ENCODE results near the gene SLC9A9. TPM values are rescaled to one million over a fixed set of nuclear protein-coding genes. Genes with fewer than 3 reads are reported as not detected.

SLC9A9 gene
- total RNA-seq, 1 donor from 2014 or later, result 0.22 TPM

GRCh38 chr3:143600756-143601718, 247.2 kb downstream of the SLC9A9 start:
- H3K4me3 Mint-ChIP-seq, result no peak overlapping the region
- H3K27ac ChIP-seq, result no peak overlapping the region

GRCh38 chr3:143597774-143598652, 250.3 kb downstream of the SLC9A9 start:
- no peaks in the 10 kb centered on the region for H3K27me3 Mint-ChIP-seq (ENCODE audit: insufficient read depth, low read depth)
- Histone ChIP-seq H3K27me3 (no peaks in the 10 kb centered on the region), H3K9me3 (ENCODE audit: low read depth) (no peaks in the 10 kb centered on the region), H3K79me2 (ENCODE audit: low read depth) (no peaks in the 10 kb centered on the region), H3F3A (ENCODE audit: low read depth) (no peaks in the 10 kb centered on the region), H3K9ac (no peak overlapping the region), H3K4me2 (peak overlapping the region; percentile 28), H3K36me3 (no peaks in the 10 kb centered on the region), H3K4me1 (peaks cover 22% of the 10 kb centered on the region), H4K20me1 (ENCODE audit: low read depth) (no peaks in the 10 kb centered on the region), H3K4me3 (no peak overlapping the region), H2AFZ (replicated peaks) (no peak overlapping the region), H3K27ac (no peak overlapping the region)
- DNase-seq (ENCODE audit: low spot score), result no peak
- no peaks in the 10 kb centered on the region for H3K36me3 Mint-ChIP-seq
- H3K4me1 Mint-ChIP-seq, result peaks cover 30% of the 10 kb centered on the region
- no peak overlapping the region for H3K4me3 Mint-ChIP-seq
- TF ChIP-seq, protein P1, sequence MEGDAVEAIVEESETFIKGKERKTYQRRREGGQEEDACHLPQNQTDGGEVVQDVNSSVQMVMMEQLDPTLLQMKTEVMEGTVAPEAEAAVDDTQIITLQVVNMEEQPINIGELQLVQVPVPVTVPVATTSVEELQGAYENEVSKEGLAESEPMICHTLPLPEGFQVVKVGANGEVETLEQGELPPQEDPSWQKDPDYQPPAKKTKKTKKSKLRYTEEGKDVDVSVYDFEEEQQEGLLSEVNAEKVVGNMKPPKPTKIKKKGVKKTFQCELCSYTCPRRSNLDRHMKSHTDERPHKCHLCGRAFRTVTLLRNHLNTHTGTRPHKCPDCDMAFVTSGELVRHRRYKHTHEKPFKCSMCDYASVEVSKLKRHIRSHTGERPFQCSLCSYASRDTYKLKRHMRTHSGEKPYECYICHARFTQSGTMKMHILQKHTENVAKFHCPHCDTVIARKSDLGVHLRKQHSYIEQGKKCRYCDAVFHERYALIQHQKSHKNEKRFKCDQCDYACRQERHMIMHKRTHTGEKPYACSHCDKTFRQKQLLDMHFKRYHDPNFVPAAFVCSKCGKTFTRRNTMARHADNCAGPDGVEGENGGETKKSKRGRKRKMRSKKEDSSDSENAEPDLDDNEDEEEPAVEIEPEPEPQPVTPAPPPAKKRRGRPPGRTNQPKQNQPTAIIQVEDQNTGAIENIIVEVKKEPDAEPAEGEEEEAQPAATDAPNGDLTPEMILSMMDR (IDR thresholded peaks at IDR 0.05), result no peak
- TF ChIP-seq EZH2 (IDR thresholded peaks at IDR 0.05) (no peak), EZH2phosphoT487 (IDR thresholded peaks at IDR 0.05) (no peak)
- H3K9me3 Mint-ChIP-seq, result no peaks in the 10 kb centered on the region
- no peak overlapping the region for H3K27ac Mint-ChIP-seq

More at GRCh38 chr3:143600756-143601718, 247.2 kb downstream of the SLC9A9 start:
- Mint-ChIP-seq H3K4me1 (peaks cover 30% of the 10 kb centered on the region), H3K27ac (no peak overlapping the region), H3K36me3 (no peaks in the 10 kb centered on the region), H3K27me3 (ENCODE audit: insufficient read depth, low read depth) (no peaks in the 10 kb centered on the region), H3K9me3 (no peaks in the 10 kb centered on the region)
- no peaks in the 10 kb centered on the region for H4K20me1 ChIP-seq (ENCODE audit: low read depth)
- H3K4me1 ChIP-seq, result peaks cover 22% of the 10 kb centered on the region
- no peaks in the 10 kb centered on the region for H3K36me3 ChIP-seq
- H3K4me2 ChIP-seq, result no peak overlapping the region
- DNase-seq (ENCODE audit: low spot score), result no peak
- no peaks in the 10 kb centered on the region for H3F3A ChIP-seq (ENCODE audit: low read depth)
- H3K4me3 ChIP-seq, result no peak overlapping the region
- H2AFZ ChIP-seq (replicated peaks), result no peak overlapping the region
- H3K79me2 ChIP-seq (ENCODE audit: low read depth), result no peaks in the 10 kb centered on the region
- no peaks in the 10 kb centered on the region for H3K9me3 ChIP-seq (ENCODE audit: low read depth)
- H3K27me3 ChIP-seq, result no peaks in the 10 kb centered on the region
- no peak overlapping the region for H3K9ac ChIP-seq
- TF ChIP-seq EZH2 (IDR thresholded peaks at IDR 0.05) (no peak), EZH2phosphoT487 (IDR thresholded peaks at IDR 0.05) (no peak)
- TF ChIP-seq, protein P1 (IDR thresholded peaks at IDR 0.05), result no peak

DNA sequence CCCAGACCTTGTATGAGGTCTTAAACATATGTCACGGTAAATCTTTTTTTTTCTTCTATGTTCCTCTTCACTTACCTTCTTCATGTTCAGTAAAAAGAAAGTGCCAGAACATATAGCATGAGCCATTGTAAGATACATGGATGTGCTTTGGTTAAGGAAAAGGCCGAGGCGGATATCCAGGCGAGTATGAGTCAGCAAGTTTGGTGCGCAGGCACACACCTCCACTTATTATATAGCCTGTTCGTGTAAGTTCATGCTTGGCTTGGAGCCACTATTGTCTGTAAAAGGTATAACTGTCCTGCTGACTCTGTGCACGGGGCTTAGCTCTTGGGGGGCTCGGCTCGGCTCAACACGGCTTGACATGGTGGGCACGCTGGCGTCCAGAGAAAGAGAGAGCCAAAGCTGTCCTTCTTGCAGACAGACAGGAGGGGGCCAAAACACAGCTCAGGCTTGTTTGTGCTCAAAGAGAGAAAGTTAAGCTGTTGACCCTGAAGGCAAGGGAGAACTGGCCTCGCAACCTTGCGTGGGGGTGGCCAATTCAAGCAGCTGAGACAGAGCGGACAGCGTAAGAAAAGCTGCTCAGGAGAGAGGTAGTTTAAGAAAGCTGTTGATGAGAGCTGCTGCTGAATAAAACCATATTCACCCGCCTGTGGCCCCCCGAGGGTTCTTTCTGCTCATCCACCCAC, 251.2 kb downstream of the SLC9A9 start:
- peaks cover 22% of the 10 kb centered on the region for H3K4me1 ChIP-seq
- no peaks in the 10 kb centered on the region for H3K36me3 ChIP-seq
- no peaks in the 10 kb centered on the region for H3F3A ChIP-seq (ENCODE audit: low read depth)
- H3K79me2 ChIP-seq (ENCODE audit: low read depth), result no peaks in the 10 kb centered on the region
- Mint-ChIP-seq H3K9me3 (no peaks in the 10 kb centered on the region), H3K27me3 (ENCODE audit: insufficient read depth, low read depth) (no peaks in the 10 kb centered on the region), H3K4me3 (no peak overlapping the region), H3K27ac (peak overlapping the region; percentile 39), H3K36me3 (no peaks in the 10 kb centered on the region), H3K4me1 (peaks cover 32% of the 10 kb centered on the region)
- H2AFZ ChIP-seq (replicated peaks), result peak overlapping the region; percentile 36
- H3K9me3 ChIP-seq (ENCODE audit: low read depth), result no peaks in the 10 kb centered on the region
- no peaks in the 10 kb centered on the region for H3K27me3 ChIP-seq
- DNase-seq (ENCODE audit: low spot score), result peak; percentile 56
- H3K4me3 ChIP-seq, result no peak overlapping the region
- H4K20me1 ChIP-seq (ENCODE audit: low read depth), result no peaks in the 10 kb centered on the region
- TF ChIP-seq EZH2 (IDR thresholded peaks at IDR 0.05) (no peak), EZH2phosphoT487 (IDR thresholded peaks at IDR 0.05) (no peak)
- TF ChIP-seq, protein P1 (IDR thresholded peaks at IDR 0.05), result peak; percentile 27
- H3K4me2 ChIP-seq, result peak overlapping the region; percentile 28
- H3K9ac ChIP-seq, result no peak overlapping the region
- H3K27ac ChIP-seq, result no peak overlapping the region

Measured in neural progenitor cell (in vitro differentiated cells).